Ishikawa (cell line): Measurements from ENCODE around the gene SIX6.

Source experiments
- CEBPB ChIP-seq: IDR thresholded peaks from 2 replicates; pipeline ENCODE4 v1.6.1; 2012
- CREB1 ChIP-seq: IDR thresholded peaks from 2 replicates; pipeline ENCODE4 v1.6.1; 2012; ENCODE audit warnings: low read depth
- EGR1 ChIP-seq: IDR thresholded peaks from 2 replicates; pipeline ENCODE4 v1.6.1; 2012
- EP300 ChIP-seq: IDR thresholded peaks from 2 replicates; pipeline ENCODE4 v1.6.1; 2012; ENCODE audit warnings: borderline replicate concordance
- FOXM1 ChIP-seq: IDR thresholded peaks from 2 replicates; pipeline ENCODE4 v1.6.1; 2012; ENCODE audit warnings: low read depth, borderline replicate concordance
- MAX ChIP-seq: IDR thresholded peaks from 2 replicates; pipeline ENCODE4 v1.6.1; 2012
- NFIC ChIP-seq: IDR thresholded peaks from 2 replicates; pipeline ENCODE4 v1.6.1; 2012
- RAD21 ChIP-seq: IDR thresholded peaks from 2 replicates; pipeline ENCODE4 v1.6.1; 2012; ENCODE audit warnings: low read depth
- REST ChIP-seq: IDR thresholded peaks from 2 replicates; pipeline ENCODE4 v1.6.1; 2012; ENCODE audit warnings: low read depth, mild to moderate bottlenecking
- TAF1 ChIP-seq: IDR thresholded peaks from 2 replicates; pipeline ENCODE4 v1.6.1; 2012; ENCODE audit warnings: low read depth, mild to moderate bottlenecking
- TCF12 ChIP-seq: IDR thresholded peaks from 2 replicates; pipeline ENCODE4 v1.6.1; 2012; ENCODE audit warnings: low read depth
- TEAD4 ChIP-seq: IDR thresholded peaks from 2 replicates; pipeline ENCODE4 v1.6.1; 2012
- USF1 ChIP-seq: IDR thresholded peaks from 2 replicates; pipeline ENCODE4 v1.6.1; 2012
- YY1 ChIP-seq: IDR thresholded peaks from 2 replicates; pipeline ENCODE4 v1.6.1; 2012; ENCODE audit warnings: low read depth
- ZBTB7A ChIP-seq: IDR thresholded peaks from 2 replicates; pipeline ENCODE4 v1.6.1; 2012; ENCODE audit warnings: low read depth

Gene SIX6

GRCh38 chr14:60510254-60510950 is 1.5 kb downstream of the SIX6 start:
- no peak for TF ChIP-seq TCF12
- no peak for TF ChIP-seq MAX
- no peak for TF ChIP-seq TEAD4
- no peak for TF ChIP-seq YY1
- no peak for TF ChIP-seq EP300
- no peak for TF ChIP-seq USF1
- TF ChIP-seq NFIC, result no peak
- TF ChIP-seq TAF1, result no peak
- TF ChIP-seq REST, result no peak

GRCh38 chr14:60510951-60511599 is 2.1 kb downstream of the SIX6 start:
- TF ChIP-seq EP300 (no peak), CREB1 (no peak), USF1 (no peak), ZBTB7A (no peak), TAF1 (no peak), RAD21 (no peak), NFIC (no peak), TCF12 (no peak), CEBPB (no peak), REST (no peak), TEAD4 (no peak), YY1 (no peak)

GRCh38 chr14:60512126-60512525 is 3.2 kb downstream of the SIX6 start:
- TF ChIP-seq TEAD4 (no peak), EGR1 (no peak), FOXM1 (no peak), NFIC (no peak)

GRCh38 chr14:60512973-60513571 is 4.1 kb downstream of the SIX6 start:
- TF ChIP-seq CEBPB (no peak), ZBTB7A (no peak), MAX (no peak)

- TF ChIP-seq ZBTB7A, result no peak
- TF ChIP-seq CREB1, result no peak
These were observed 5.4 kb downstream of the SIX6 start for GRCh38 chr14:60514378-60514740.

GRCh38 chr14:60514741-60515491 is 6.0 kb downstream of the SIX6 start:
- TF ChIP-seq RAD21 (peak; percentile 9; the same call in 1 of the 2 replicates), EP300 (no peak)
